HG03565 (cell line): Measurements from ENCODE around the gene CTU2.

ENCODE experiments used
- ATAC-seq: cut with Tn5 transposase; IDR thresholded peaks from one replicate; pipeline ENCODE4 v1.9.1; 2021; ENCODE audit warnings: mild to moderate bottlenecking, moderate library complexity; ENCODE audit not compliant: unreplicated experiment

CTU2 gene

DNA sequence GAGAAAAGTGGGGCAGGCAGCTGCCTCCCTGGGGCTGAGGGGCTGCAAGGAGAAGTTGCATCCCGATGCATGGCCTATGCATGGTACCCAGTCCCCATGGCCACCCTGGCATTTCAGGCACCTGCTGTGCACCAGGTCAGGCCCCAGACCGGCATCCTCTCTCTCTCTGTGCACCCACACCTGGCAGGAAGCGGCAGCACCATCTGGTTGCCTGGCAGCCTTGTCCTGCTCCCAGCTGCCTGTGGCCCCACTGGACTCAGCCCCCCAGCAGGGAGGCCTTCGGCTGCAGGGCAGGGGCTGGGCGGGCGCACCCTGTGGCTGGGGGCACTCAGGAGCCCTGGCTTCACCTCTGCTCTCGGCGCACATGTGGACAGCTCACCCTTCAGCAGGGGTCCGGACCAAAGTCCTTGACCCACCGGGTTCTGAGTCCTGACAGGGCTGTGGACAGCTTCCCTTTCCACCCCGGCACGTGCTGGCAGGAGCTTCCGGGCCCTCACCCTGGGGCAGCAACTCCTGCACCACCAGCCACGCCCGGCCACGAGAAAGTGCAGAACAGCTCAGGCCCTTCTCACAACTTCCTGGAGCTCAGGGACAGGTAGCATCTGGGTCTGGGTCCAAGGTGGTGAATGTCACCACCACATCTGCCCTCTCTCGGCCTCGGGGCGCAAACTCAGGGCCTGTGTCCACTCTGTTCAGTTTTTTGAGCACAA, 36.7 kb downstream of the CTU2 start:
- ATAC-seq, result no peak

DNA sequence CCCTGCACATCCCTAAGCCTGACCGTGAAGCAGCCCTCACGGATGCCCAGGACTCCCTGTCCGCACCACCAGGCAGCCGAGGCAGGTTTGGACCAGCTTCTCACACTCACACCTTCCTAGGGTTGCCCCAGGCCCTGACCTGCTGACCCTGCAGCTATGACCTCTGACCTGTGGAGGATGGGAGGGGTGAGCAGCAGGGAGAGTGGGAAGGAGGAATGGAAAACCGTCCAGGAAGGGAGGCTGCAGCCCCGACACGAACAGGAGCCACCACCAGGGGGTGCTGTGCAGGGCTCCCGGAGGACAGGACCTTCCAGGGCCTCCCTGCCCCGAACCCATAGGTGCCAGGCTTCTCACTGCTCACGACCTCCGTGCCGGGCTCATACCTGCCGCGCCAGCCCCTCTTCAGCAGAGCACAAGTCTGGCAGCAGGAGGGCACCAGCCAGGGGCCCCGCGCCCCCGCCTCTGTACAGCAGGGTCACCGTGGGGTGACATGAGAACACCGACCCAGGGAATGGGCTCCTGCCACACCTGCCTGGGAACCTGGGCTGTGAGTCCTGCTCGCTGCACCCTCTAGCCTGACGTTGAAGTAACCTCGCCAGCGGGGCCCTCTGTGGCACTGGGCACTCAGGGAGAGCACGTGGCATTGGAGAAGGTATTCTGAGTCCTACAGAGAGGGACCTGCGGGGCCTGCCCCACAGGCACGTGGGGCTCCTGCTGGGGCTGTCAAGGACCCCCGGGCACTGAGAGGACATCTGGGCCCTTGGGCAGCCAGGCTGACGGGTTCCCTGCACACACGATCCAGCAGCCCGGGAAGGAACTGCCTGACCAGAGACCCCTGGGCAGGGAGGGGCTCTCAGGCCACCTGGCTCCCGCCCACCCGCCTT, 37.6 kb downstream of the CTU2 start:
- ATAC-seq, result no peak

DNA sequence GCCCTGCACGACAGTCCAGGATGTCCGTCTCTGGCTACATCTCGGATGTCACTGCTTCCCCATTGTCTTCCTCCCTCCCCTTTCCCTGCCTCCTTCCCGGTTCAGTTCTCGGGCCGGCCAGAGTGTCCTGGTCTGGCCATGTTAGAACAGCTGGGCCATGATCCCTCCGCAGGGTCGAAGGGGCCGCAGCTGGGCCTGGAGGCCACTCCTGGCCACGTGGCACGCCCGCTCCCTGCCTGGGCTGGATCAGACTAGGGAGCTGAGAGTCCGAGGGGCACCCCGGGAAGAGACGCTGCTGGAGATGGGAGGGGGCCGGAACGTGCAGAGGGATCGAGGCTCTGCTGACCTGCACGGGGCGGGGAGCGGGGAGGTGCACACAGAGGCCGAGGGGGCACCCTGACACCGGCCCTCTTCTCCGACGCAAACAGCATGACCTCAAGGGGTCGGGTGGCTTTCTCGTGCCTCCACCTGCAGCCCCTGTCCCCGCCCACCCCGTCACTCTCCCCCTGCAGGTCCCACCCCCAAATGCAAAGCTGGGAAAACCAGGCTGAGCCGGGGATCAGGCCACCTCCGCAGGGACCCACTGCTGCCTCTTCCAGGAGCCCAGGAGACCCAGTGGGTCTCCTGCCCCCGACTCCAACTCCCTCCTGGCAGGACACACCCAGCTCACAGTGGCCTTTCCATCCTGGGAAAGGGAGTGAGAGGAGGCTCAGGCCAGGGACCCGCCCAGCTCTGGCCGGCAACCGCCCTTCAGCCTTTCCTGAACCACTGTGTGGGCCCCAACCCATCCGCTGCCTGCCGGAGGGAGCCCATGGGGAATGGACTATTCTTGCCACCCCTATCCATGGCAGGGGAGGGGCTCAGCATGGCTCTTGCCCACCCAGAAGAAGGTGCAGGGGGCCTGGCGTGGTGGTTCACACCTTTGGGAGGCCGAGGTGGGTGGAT, 38.5 kb downstream of the CTU2 start:
- ATAC-seq, result no peak

DNA sequence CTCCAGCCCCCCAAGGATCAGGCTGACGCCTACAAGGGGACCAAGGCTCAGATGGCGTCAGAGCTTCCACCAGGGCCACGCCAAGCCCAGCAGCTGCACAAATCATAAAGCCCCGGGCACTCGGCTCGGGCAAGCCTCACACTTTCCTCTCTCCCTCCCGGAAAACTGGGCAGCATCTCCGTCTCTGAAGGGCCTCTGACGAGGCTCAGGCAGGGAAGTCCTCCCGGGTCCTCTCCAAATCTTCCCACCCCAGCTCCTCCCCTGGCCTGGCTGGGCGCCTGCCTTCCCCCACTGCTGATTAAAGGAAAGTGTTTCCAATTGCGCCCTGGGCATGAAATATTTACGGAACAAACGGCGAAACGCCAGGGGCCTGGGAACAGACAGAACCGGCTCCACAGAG, 40.2 kb downstream of the CTU2 start:
- ATAC-seq, result no peak

DNA sequence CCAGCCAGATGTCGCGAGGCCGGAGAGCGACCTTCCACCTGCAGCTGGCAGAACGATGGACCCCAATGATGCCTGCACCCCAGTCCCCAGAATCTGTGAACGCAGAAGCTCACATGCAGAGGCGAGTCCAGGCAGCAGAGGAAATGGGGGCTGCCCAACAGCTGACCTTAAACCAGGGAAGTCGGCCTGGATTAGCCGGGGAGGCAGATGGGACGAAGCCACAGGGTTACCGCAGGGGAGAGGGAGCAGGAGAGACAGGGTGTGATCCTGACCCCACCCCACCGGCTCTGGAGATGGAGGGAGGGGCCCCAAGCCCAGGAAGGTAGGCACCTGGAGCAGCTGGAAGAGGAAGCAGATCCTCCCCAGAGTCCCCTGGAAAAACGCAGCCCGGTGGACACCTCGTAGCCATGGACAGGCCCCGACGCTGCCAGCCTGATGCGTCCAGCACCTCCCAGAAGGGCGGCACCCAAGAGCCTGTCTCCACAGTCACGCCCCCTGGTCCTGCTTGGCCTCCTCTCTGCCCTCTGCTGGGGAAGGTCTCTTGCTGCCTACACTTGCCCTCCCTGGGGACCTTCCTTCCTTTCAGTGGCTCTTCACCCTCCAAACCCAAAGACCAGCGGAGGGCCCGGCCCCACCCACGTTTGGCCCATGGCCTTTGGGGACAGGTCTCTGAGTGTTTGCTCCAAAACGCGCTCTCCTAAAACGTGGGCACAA, 41.4 kb downstream of the CTU2 start:
- ATAC-seq, result no peak

DNA sequence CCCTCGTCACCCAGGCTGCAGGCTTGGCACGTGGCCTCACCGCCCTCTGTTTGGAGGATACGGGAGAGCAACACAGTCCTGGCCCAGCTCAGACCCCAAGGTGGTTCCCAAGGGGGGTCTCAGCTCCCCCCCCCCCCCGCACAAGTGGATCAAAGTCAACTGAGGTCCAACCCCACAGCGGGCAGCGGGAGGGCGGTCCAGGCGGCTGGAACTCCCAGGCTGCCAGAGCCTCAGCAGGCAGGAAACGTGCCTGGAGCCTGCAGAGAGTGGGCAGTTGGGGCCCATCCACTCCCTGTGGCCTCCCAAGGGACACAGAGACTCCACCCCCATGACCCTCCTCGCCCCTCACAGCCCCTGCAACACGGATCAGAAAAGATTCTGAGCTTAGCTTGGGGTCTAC, 42.1 kb downstream of the CTU2 start:
- ATAC-seq, result no peak

DNA sequence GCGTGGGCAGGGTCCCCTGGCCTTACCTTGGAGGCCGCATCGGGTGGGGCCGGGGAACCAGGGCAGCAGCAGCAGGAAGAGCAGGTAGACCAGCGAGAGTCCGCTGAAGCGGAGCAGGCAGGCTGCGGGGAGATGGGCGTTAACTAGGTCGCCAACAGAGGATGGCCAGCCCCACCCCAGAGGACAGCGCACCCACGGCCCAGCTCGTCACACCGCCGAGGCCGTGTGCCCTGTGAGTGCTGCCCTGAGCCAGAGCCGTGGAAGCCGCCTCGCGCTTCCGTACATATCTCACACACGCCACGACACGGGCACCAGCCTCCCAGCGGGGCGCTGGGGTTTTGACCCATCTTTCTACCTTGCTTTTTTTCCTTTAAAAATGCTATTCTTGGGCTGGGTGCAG, 43.1 kb downstream of the CTU2 start:
- no peak for ATAC-seq

DNA sequence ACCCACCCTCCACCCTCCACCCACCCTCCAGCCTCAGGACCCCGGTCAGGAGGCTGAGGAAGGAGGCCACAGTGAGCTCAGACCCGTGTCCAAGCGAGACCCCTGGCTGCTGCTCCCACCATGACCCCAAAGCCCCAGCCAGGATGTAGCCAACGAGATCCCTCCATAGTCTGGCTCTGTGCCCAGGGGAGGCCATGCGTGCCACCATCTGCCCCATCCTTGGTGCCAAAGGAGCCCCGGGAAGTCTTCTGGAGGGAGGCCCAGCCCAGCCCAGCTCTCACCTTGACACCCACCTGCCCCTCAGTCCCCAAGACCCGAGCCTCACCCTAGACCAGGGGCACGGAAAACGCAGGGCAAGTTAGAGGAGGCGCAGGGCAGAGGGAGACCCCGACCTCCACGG, 44.6 kb downstream of the CTU2 start:
- ATAC-seq, result no peak

DNA sequence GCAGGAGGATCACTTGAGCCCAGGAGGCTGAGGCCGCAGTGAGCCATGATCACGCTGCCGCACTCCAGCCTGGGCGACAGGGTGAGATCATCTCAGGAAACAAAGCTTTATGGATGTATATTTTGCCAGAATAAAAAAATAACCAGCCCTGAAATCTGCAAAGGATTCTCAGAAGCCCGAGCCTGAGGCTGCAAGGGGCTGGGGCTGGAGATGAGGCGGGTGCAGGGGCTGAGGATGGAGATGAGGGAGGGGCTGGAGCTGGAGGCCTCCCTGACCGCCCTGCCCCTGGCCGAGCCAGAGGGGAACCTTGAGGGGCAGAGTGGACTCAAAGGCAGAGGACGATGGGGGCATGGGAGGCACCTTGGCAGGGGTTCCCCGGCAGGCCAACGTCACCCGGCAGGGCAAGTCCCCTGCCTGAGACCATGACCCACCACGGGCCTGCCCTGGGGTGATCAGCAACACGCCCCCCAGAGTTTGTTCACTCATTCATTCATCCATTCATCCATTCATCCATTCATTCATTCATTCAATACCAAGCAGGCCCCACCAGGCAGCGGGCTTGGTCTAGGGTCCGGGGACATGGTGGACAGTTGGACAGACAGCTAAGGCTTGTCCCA, 46.2 kb downstream of the CTU2 start:
- no peak for ATAC-seq

DNA sequence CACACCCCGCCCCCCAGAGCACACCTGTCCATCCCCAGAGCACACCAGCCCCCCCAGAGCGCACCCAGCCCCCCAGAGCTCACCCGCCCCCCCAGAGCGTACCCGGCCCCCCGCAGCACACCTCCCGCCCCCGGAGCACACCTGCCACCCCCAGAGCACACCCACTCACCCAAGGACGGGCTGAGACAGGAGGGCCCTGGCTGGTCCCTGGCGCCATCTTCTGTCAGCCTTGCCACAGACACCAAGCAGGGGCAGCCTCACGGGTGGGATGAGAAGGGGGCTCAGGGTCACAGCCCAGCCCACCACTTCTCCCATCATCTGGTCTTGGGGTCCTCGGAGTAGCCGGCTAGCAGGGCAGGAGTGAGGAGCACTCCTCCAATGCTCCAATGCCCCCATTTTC, 46.9 kb downstream of the CTU2 start:
- ATAC-seq, result no peak

DNA sequence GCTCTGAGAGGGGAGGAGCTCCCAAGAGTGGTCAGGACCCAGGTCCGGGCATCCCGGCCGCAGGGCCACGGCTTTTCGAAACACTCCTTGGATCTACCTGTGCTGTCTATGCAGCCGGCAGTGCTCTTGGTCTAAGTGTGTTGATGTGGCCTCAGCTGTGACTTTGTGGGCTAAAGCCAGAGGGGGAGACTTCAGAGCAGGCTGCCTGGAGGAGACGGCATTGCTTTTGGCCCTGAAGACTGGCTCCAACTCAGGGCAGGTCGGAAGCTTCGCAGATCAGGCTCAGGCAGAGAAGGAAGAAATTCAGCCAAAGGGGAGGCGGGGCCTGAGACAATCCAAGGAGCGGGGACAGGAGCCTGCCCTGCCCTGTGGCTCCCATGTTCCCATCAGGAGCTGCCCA, 47.3 kb downstream of the CTU2 start:
- ATAC-seq, result no peak

DNA sequence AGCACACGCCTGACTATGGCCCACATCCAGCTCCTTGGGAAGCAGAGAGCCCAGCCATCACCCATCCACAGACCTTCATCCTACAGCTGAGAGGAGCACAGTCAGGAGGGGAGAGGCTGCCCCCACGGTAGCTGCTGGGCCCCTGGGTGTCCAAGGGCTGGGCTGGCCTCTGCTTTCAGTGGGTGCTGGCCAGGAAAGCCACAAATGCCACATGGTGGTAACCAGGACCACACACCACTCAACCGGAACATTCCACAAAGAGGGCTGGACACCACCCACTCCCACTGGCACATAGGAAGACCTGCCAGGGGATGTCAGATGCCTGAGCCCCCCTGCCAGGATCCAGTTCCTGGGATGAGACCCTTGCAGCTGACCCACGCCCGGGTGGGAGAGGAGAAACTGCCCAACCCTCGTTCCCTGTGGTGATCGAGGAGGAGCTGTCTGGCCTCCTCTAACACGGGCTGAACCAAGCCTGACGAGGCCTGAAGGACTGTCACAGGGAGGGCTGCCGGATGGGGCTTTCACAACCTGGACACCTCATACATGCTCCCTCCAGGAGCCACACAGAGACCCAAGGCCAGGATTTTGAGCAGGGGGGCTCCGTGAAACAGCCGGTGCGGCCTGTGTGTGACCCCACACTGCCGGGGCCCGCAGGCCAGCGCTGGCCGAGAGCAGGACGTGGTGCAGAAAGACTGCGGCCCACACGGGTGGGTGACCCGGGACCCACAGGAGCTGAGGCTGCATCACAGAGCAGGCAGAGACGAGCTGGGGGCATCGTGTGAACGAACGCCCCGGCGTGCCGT, 48.0 kb downstream of the CTU2 start:
- no peak for ATAC-seq

DNA sequence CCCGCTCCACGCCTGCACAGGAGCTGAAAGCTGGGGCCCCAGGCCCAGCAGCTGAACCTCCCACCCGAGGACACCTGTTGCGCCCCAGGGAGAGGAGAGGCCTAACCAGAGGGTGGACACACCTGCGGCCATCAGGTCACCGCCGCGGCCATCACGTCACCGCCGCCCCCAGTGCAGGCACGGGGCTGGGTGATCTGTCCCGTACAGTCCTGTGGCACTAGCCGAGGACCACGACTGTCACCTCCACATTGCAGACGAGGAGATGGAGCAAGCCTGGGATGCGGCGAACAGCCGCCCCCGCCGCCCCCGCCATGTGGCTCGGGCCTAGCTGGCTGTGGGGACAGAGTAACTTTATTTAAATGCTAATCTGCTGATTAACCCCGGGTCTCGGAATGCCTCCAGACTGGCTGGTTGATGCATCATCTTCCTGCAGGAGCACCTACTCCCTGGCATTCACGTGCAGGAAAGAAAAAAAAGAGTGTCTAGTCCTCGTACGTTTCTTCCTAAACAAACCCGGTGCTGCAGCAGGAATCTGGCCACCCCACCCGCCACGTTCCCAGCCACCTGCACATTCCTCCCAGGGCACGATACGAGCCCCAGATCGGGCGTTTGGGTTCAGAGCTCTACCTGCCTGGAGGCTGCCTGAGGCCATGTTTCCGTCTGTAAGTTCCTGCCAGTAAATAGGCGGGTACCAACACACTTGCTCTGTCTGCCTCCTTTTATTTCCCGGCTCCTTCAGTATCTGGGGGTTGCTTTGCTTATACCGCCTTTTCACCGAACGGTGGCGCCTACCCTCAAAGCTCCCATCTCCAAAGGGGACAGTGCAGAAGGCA, 48.8 kb downstream of the CTU2 start:
- no peak for ATAC-seq

DNA sequence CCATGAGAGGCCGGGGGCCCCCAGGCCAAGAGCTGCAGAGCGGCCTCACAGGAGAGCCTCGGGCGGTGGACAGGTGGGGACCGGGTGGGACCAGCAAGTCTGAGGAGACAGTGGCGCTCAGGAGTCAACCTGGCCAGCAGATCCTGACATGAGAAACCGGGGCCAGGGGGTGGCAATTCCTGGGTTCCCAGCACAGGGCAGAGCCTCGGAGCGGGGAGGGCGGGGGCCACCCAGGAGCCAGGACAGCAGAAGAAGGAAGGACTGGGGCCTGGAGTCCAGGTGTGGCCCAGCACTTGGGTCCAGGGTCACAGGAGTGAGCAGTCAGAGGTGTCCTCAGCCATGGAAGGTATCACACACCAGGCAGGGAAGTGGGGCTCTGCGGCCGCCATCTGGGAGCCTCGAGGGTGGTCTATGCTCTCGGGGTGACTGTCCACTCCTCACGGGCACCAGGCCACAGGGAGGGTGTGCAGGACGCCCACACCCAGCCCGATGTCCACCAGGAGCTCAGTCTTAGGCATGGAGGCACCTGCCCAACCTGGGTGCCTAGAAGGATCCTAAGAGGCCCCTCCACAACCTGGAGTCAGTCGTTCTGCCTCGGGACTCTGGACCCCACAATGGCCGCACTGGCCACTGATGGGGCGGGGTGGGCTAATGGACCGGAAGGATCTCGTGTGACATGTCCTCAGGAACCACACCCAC, 49.6 kb downstream of the CTU2 start:
- ATAC-seq, result no peak

DNA sequence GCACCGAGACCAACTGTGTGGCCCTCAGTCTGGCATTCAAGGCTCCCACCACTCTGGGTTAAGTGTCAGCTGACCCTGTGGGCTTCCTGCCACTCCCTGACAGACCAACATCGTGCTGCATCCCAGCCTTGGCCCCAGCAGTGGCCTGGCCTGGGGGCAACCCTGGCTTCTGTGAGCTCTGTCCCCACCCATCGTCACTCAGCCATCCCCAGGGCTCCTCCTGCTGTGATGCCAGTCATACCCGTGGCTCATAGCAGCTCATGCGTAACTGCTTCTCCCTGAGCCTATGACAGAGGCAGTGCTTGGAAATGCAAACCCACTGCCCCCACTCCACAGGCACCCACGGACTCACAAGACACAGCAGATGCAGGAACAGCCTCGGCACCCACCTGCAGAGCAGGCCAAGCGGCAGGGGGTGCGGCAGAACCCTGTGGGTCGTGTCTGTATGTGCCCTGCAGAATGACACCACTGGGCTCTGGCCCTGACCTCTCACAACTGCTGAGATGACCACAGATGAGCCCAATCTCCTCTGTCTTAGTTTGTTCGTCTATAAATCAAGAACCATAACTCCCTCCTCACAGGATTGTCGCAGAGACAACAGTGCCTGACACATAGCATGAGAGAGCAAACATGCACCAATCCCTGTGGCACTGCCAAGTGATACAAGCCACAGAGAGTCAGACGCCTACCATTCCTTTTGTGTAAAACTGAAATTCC, 52.1 kb downstream of the CTU2 start:
- no peak for ATAC-seq

DNA sequence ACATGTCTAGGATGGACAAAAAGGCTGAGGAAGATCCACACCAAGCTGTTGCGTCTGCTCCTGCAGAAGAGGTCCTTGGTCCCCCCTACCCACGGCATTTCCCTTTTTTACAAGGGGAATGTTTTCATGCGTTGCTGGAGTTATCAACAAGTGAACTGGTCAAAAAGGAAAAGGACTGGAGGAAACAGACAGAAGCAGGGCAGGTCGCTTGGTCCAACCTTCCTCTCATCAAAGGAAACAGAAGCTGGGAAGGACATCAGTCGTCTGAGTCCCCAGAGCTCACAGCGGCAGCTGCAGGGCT, 52.6 kb downstream of the CTU2 start:
- ATAC-seq, result no peak

DNA sequence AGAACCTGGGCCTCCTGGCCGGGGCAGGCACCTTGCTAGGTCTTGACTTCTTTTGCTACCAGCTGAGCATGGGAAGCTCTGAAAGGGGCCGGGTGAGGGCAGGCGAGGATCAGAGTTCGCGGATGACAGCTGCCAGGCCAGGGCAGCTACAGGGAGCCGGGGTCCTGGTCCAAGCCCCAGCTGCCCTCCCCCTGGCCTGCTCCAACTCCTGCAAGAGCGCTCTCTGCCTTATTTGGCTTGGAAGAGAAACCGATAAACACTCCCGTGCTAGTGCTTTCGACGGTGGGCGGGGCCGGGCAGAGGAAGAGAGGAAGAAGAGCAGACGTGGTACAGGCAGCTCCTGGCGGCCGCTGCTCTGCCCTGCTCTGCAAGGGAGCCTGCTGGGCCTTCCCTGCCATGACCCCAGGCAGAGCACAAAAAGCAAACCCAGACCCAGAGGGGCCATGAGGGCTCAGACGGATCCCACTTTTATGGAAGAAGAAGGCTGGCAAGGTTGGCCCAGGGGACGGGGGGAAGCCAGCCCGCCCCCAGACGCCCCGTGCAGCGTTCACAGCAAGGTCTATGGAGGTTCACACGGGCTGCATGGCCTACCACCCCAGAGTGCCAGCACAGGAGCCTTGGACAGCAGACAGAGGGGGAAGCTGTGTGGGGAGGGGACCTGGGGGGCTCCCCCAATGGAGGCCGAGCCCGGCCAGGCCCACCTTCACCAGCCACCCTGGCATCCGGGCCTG, 53.1 kb downstream of the CTU2 start:
- no peak for ATAC-seq
